H1 (cell line): ENCODE data around the gene SLC13A2. TPM values are rescaled to one million over a fixed set of nuclear protein-coding genes. Genes with fewer than 3 reads are reported as not detected.

Experiments
- CBX8 ChIP-seq: fragments of 300-800, 300-1000 bp; sonication (generic); IDR thresholded peaks from 2 replicates; pipeline ENCODE4 v1.7.1; 2016; ENCODE audit warnings: low read depth, low read length, borderline replicate concordance
- HDAC2 ChIP-seq, 2 experiments: fragments of 300-600 bp in 1 of 2; sonication (generic) in 1 of 2; IDR thresholded peaks; 2 replicates each; pipeline ENCODE4 v1.6.1; 2011 to 2012; ENCODE audit warnings: low read depth in 2 of 2, low read length in 2 of 2, mild to moderate bottlenecking in 2 of 2, moderate library complexity in 2 of 2, borderline replicate concordance in 1 of 2, inconsistent platforms in 1 of 2
- SAP30 ChIP-seq: fragments of 300-600 bp; sonication (generic); IDR thresholded peaks from 2 replicates; pipeline ENCODE4 v1.7.1; 2012; ENCODE audit warnings: low read length, moderate library complexity, mild to moderate bottlenecking, inconsistent platforms; ENCODE audit not compliant: insufficient read depth, insufficient replicate concordance
- polyA plus RNA-seq, 7 experiments: library from polyadenylated mRNA; depleted of rRNA in 3 of 7; stranded (reverse) in 5 of 7; unstranded in 2 of 7; fragments of >200 nt in 5 of 7; fragments of 200-250 nt in 2 of 7; gene quantifications; 1 replicate in 5 of 7; 2 replicates in 1 of 7; 4 replicates in 1 of 7; pipeline versions ENCODE4 v1.2.1 to v1.2.3, GENCODE V29; 2011 to 2013; ENCODE audit warnings: missing spikeins in 2 of 7, mixed read lengths in 2 of 7
- total RNA-seq: library from RNA; stranded (reverse); fragmentation: NEBNext Ultra II Directional; extraction: Animal tissue kit (Norgen Biotek cat#: 25700); gene quantifications from 2 replicates; pipeline ENCODE4 v1.2.1, GENCODE V29; 2021
- TF ChIP-seq, protein P1 (sequence below): fragments of 300-600 bp; sonication (generic); IDR thresholded peaks from 2 replicates; pipeline ENCODE4 v1.7.1; 2012; ENCODE audit warnings: low read length, moderate library complexity, mild to moderate bottlenecking, inconsistent platforms; ENCODE audit not compliant: insufficient replicate concordance

SLC13A2 gene
- total and polyA plus RNA-seq, 2 of the 8 experiments (the other 6 are each of a cell fraction or from before 2014, with no cell fraction given): not detected

DNA sequence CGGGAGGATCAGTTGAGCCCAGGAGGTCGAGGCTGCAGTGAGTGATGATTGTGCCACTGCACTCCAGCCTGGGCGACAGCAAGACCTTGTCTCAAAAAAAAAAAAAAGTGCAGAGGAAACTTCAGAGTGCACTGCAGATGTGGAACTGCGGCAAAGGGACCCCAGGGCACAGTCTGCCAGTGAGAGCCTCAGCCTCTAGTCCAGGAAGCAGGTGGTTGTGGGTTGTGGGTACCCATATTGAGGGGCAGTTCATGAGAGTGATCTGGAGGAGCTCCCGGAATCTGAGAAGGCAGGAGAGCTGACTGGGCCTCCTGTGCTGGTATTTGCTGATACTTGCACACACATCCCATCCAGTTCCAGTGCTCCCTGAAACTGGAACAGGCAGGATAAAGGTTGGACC, 45.8 kb downstream of the SLC13A2 start (continued):
- TF ChIP-seq, protein P1, sequence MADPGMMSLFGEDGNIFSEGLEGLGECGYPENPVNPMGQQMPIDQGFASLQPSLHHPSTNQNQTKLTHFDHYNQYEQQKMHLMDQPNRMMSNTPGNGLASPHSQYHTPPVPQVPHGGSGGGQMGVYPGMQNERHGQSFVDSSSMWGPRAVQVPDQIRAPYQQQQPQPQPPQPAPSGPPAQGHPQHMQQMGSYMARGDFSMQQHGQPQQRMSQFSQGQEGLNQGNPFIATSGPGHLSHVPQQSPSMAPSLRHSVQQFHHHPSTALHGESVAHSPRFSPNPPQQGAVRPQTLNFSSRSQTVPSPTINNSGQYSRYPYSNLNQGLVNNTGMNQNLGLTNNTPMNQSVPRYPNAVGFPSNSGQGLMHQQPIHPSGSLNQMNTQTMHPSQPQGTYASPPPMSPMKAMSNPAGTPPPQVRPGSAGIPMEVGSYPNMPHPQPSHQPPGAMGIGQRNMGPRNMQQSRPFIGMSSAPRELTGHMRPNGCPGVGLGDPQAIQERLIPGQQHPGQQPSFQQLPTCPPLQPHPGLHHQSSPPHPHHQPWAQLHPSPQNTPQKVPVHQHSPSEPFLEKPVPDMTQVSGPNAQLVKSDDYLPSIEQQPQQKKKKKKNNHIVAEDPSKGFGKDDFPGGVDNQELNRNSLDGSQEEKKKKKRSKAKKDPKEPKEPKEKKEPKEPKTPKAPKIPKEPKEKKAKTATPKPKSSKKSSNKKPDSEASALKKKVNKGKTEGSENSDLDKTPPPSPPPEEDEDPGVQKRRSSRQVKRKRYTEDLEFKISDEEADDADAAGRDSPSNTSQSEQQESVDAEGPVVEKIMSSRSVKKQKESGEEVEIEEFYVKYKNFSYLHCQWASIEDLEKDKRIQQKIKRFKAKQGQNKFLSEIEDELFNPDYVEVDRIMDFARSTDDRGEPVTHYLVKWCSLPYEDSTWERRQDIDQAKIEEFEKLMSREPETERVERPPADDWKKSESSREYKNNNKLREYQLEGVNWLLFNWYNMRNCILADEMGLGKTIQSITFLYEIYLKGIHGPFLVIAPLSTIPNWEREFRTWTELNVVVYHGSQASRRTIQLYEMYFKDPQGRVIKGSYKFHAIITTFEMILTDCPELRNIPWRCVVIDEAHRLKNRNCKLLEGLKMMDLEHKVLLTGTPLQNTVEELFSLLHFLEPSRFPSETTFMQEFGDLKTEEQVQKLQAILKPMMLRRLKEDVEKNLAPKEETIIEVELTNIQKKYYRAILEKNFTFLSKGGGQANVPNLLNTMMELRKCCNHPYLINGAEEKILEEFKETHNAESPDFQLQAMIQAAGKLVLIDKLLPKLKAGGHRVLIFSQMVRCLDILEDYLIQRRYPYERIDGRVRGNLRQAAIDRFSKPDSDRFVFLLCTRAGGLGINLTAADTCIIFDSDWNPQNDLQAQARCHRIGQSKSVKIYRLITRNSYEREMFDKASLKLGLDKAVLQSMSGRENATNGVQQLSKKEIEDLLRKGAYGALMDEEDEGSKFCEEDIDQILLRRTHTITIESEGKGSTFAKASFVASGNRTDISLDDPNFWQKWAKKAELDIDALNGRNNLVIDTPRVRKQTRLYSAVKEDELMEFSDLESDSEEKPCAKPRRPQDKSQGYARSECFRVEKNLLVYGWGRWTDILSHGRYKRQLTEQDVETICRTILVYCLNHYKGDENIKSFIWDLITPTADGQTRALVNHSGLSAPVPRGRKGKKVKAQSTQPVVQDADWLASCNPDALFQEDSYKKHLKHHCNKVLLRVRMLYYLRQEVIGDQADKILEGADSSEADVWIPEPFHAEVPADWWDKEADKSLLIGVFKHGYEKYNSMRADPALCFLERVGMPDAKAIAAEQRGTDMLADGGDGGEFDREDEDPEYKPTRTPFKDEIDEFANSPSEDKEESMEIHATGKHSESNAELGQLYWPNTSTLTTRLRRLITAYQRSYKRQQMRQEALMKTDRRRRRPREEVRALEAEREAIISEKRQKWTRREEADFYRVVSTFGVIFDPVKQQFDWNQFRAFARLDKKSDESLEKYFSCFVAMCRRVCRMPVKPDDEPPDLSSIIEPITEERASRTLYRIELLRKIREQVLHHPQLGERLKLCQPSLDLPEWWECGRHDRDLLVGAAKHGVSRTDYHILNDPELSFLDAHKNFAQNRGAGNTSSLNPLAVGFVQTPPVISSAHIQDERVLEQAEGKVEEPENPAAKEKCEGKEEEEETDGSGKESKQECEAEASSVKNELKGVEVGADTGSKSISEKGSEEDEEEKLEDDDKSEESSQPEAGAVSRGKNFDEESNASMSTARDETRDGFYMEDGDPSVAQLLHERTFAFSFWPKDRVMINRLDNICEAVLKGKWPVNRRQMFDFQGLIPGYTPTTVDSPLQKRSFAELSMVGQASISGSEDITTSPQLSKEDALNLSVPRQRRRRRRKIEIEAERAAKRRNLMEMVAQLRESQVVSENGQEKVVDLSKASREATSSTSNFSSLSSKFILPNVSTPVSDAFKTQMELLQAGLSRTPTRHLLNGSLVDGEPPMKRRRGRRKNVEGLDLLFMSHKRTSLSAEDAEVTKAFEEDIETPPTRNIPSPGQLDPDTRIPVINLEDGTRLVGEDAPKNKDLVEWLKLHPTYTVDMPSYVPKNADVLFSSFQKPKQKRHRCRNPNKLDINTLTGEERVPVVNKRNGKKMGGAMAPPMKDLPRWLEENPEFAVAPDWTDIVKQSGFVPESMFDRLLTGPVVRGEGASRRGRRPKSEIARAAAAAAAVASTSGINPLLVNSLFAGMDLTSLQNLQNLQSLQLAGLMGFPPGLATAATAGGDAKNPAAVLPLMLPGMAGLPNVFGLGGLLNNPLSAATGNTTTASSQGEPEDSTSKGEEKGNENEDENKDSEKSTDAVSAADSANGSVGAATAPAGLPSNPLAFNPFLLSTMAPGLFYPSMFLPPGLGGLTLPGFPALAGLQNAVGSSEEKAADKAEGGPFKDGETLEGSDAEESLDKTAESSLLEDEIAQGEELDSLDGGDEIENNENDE: no peak
- TF ChIP-seq SAP30: no peak
- TF ChIP-seq HDAC2 (IDR thresholded peaks at IDR 0.05; ENCODE audit: borderline replicate concordance in 1 of 2, low read depth in 2 of 2, low read length in 2 of 2): no peak
- TF ChIP-seq CBX8: no peak
